ENCODE results near the gene GPR157.
A peak's percentile ranks its signal among the peaks of the same experiment; 100 is the strongest.
"Not testable (repeated sequence)": the region's sequence is repeated elsewhere in the genome, so short reads cannot be mapped to it uniquely, and the experiment has no call there.

The GPR157 gene

GRCh38 chr1:9126511-9126910, 2.4 kb downstream of the GPR157 start:
- no peak for DNase-seq (ENCODE audit: low spot score)
- no peak for TF ChIP-seq CTCF (IDR thresholded peaks at IDR 0.05; ENCODE audit: borderline replicate concordance, control extremely low read depth, extremely low read depth, insufficient read depth, missing control alignments)
- in situ Hi-C loops (cut with MboI; ENCODE audit: low sequenced_read_pairs, unreplicated experiment) = no loop called here

GRCh38 chr1:9125847-9126246, 3.1 kb downstream of the GPR157 start:
- in situ Hi-C loops (cut with MboI; ENCODE audit: low sequenced_read_pairs, unreplicated experiment); DNase-seq (ENCODE audit: low spot score): not testable (repeated sequence)

- no peak for TF ChIP-seq CTCF (IDR thresholded peaks at IDR 0.05; ENCODE audit: borderline replicate concordance, control extremely low read depth, extremely low read depth, insufficient read depth, missing control alignments)
- in situ Hi-C loops (cut with MboI; ENCODE audit: low sequenced_read_pairs, unreplicated experiment) = no loop called here
- DNase-seq (ENCODE audit: low spot score) = peak; percentile 5
These were observed 3.6 kb downstream of the GPR157 start for GRCh38 chr1:9125325-9125724.

GRCh38 chr1:9124389-9124788, 4.5 kb downstream of the GPR157 start:
- in situ Hi-C loops (cut with MboI; ENCODE audit: low sequenced_read_pairs, unreplicated experiment); DNase-seq (ENCODE audit: low spot score): not testable (repeated sequence)

GRCh38 chr1:9123665-9124064, 5.2 kb downstream of the GPR157 start:
- in situ Hi-C loops (cut with MboI; ENCODE audit: low sequenced_read_pairs, unreplicated experiment); DNase-seq (ENCODE audit: low spot score): not testable (repeated sequence)

GRCh38 chr1:9121496-9122409, 7.1 kb downstream of the GPR157 start:
- TF ChIP-seq CTCF (IDR thresholded peaks at IDR 0.05; ENCODE audit: borderline replicate concordance, control extremely low read depth, extremely low read depth, insufficient read depth, missing control alignments) = no peak
- in situ Hi-C loops (cut with MboI; ENCODE audit: low sequenced_read_pairs, unreplicated experiment) = no loop called here
- peak; percentile 80 for DNase-seq (ENCODE audit: low spot score)

- no peak for DNase-seq (ENCODE audit: low spot score)
- in situ Hi-C loops (cut with MboI; ENCODE audit: low sequenced_read_pairs, unreplicated experiment) = no loop called here
- TF ChIP-seq CTCF (IDR thresholded peaks at IDR 0.05; ENCODE audit: borderline replicate concordance, control extremely low read depth, extremely low read depth, insufficient read depth, missing control alignments) = no peak
These were observed 8.5 kb downstream of the GPR157 start for GRCh38 chr1:9120312-9120958.

GRCh38 chr1:9119745-9120144, 9.2 kb downstream of the GPR157 start:
- in situ Hi-C loops (cut with MboI; ENCODE audit: low sequenced_read_pairs, unreplicated experiment) = no loop called here
- peak; percentile 54 for DNase-seq (ENCODE audit: low spot score)

More at GRCh38 chr1:9119745-9120144, 9.2 kb downstream of the GPR157 start:
- no peak for TF ChIP-seq CTCF (IDR thresholded peaks at IDR 0.05; ENCODE audit: borderline replicate concordance, control extremely low read depth, extremely low read depth, insufficient read depth, missing control alignments)

All from GM13976 (cell line).